Tibial nerve (tissue), 4 donors: ENCODE measurements around the gene ZP4. TPM values are rescaled to one million over a fixed set of nuclear protein-coding genes. Genes with fewer than 3 reads are reported as not detected.

ENCODE experiments used
- DNase-seq, 2 donors: peaks; one replicate each; pipeline ENCODE4 v3.0.0-alpha.2; 2019; ENCODE audit warnings: low spot score in 2 of 2
- H3K27ac ChIP-seq, 4 donors: fragments of 200-600 bp; sonication (generic) in 3 of 4; one replicate each; pipeline ENCODE4 v1.5.1; 2017 to 2019; ENCODE audit warnings: mild to moderate bottlenecking in 1 of 4
- H3K27me3 ChIP-seq, 2 donors: fragments of 200-600 bp; sonication (generic) in 1 of 2; one replicate each; pipeline versions ENCODE4 v1.5.1 to v1.6.0; 2017 to 2019
- H3K36me3 ChIP-seq, 3 donors: fragments of 200-600 bp; sonication (generic); one replicate each; pipeline ENCODE4 v1.5.1; 2018 to 2019
- H3K4me1 ChIP-seq, 4 donors: fragments of 200-600 bp; sonication (generic) in 3 of 4; one replicate each; pipeline ENCODE4 v1.5.1; 2017 to 2019
- H3K4me3 ChIP-seq, 4 donors: fragments of 200-600 bp; sonication (generic) in 3 of 4; one replicate each; pipeline ENCODE4 v1.5.1; 2017 to 2019; ENCODE audit warnings: mild to moderate bottlenecking in 1 of 4, moderate library complexity in 1 of 4
- H3K9me3 ChIP-seq, 4 donors: fragments of 200-600 bp; sonication (generic) in 3 of 4; one replicate each; pipeline ENCODE4 v1.5.1; 2017 to 2019
- CTCF ChIP-seq, 5 experiments: fragments of 200-600 bp in 3 of 5; fragments of 450-650 bp in 2 of 5; sonication (generic) in 3 of 5; IDR thresholded peaks; one replicate each; pipeline ENCODE4 v1.5.1; 2016 to 2019; ENCODE audit warnings: antibody characterized with exemption in 5 of 5, mild to moderate bottlenecking in 3 of 5, moderate library complexity in 2 of 5
- EP300 ChIP-seq, 2 donors: sonication (generic); formaldehyde crosslinking; IDR thresholded peaks; one replicate each; pipeline ENCODE4 v1.6.1; 2017; ENCODE audit warnings: antibody characterized with exemption in 2 of 2, mild to moderate bottlenecking in 1 of 2
- POLR2A ChIP-seq, 2 donors: fragments of 450-650 bp; IDR thresholded peaks; one replicate each; pipeline ENCODE4 v1.6.1; 2017; ENCODE audit warnings: antibody characterized with exemption in 2 of 2, mild to moderate bottlenecking in 2 of 2, moderate library complexity in 2 of 2
- WGBS, 2 donors: methylation state at CpG; one replicate each; pipeline ENCODE4 v1.1.5; 2018; 5-methylcytosine and 5-hydroxymethylcytosine counted together
- total RNA-seq, 4 donors: library from RNA; depleted of rRNA; stranded (reverse); fragments of >200 nt; gene quantifications; one replicate each; pipeline ENCODE4 v1.1.0, GENCODE V29; 2016

ZP4 gene
- total RNA-seq, 4 donors from 2014 or later, result not detected

- no peak for DNase-seq
- TF ChIP-seq EP300 (IDR thresholded peaks at IDR 0.05), result no peak
- TF ChIP-seq CTCF (IDR thresholded peaks at IDR 0.05), result no peak
- no peak for TF ChIP-seq POLR2A (IDR thresholded peaks at IDR 0.05)
- Histone ChIP-seq H3K4me1 (no peaks in the 10 kb centered on the region), H3K36me3 (no peaks in the 10 kb centered on the region), H3K27ac (no peak overlapping the region), H3K4me3 (no peak overlapping the region), H3K27me3 (no peaks in the 10 kb centered on the region), H3K9me3 (no peaks in the 10 kb centered on the region)
Measured at GRCh38 chr1:237879195-237879594, 11.5 kb downstream of the ZP4 start.

- H3K27ac ChIP-seq, result no peak overlapping the region
- H3K9me3 ChIP-seq, result no peaks in the 10 kb centered on the region
- no peak overlapping the region for H3K4me3 ChIP-seq
- 87 to 96% methylated on average over 1 of the region's 1 CpG for WGBS, 2 donors
- DNase-seq, result no peak
- H3K4me1 ChIP-seq, result no peaks in the 10 kb centered on the region
- H3K36me3 ChIP-seq, result no peaks in the 10 kb centered on the region
- TF ChIP-seq POLR2A (IDR thresholded peaks at IDR 0.05), result no peak
- no peak for TF ChIP-seq CTCF (IDR thresholded peaks at IDR 0.05)
- no peak for TF ChIP-seq EP300 (IDR thresholded peaks at IDR 0.05)
- H3K27me3 ChIP-seq, result no peaks in the 10 kb centered on the region
Measured at GRCh38 chr1:237878406-237878805, 12.3 kb downstream of the ZP4 start.

DNA sequence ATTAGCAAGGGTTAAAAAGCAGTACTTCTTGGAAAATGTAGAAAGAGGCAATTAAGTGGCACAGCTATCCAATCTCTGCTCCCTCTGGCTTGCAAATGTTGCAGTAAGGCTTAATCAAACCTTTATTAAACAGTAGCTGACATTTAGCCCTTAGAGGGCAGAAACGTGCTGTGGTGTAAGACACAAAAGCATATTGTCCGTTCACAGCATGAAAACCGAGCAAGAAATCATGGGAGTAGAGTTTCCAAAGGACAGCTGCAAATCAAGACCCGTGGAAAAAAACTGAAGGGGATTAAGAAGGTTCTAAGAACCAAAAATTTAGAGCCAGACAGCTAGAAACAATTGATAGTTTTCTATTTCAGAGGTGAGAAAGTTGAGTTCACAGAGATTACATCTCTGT, 13.1 kb downstream of the ZP4 start:
- Histone ChIP-seq H3K4me1 (no peaks in the 10 kb centered on the region), H3K27me3 (no peaks in the 10 kb centered on the region), H3K9me3 (no peaks in the 10 kb centered on the region), H3K4me3 (no peak overlapping the region), H3K27ac (no peak overlapping the region), H3K36me3 (no peaks in the 10 kb centered on the region)
- 28 to 32% methylated on average over 4 of the region's 4 CpGs for WGBS, 2 donors
- DNase-seq, result no peak
- TF ChIP-seq EP300 (IDR thresholded peaks at IDR 0.05) (no peak), POLR2A (IDR thresholded peaks at IDR 0.05) (no peak), CTCF (IDR thresholded peaks at IDR 0.05) (no peak)

DNA sequence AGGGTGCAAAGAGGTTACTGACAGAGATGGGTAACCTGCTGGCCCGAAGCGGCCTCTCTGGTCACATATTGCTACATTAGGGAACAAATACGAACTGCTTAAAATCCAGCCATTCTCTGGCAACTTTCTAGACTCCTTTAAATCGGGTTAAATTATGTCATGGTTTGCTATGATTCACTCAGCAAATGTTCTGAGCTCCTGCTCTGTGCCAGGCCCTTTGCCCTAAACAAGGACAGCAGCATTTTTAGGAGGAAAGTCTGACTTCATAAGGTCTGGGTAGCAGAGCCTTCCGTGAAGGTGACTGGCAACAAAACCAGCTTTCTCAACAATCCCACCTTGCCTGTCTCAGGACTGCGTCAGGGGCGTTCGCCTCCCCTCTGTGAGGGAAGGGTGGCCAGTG, 15.4 kb downstream of the ZP4 start:
- TF ChIP-seq POLR2A (IDR thresholded peaks at IDR 0.05) (no peak), CTCF (IDR thresholded peaks at IDR 0.05) (no peak), EP300 (IDR thresholded peaks at IDR 0.05) (no peak)
- 80 to 82% methylated on average over 8 of the region's 8 CpGs for WGBS, 2 donors
- H3K27me3 ChIP-seq, result no peaks in the 10 kb centered on the region
- no peaks in the 10 kb centered on the region for H3K36me3 ChIP-seq
- no peak overlapping the region for H3K4me3 ChIP-seq
- no peak overlapping the region for H3K27ac ChIP-seq
- H3K9me3 ChIP-seq, result no peaks in the 10 kb centered on the region
- H3K4me1 ChIP-seq, result no peaks in the 10 kb centered on the region
- DNase-seq, result no peak

DNA sequence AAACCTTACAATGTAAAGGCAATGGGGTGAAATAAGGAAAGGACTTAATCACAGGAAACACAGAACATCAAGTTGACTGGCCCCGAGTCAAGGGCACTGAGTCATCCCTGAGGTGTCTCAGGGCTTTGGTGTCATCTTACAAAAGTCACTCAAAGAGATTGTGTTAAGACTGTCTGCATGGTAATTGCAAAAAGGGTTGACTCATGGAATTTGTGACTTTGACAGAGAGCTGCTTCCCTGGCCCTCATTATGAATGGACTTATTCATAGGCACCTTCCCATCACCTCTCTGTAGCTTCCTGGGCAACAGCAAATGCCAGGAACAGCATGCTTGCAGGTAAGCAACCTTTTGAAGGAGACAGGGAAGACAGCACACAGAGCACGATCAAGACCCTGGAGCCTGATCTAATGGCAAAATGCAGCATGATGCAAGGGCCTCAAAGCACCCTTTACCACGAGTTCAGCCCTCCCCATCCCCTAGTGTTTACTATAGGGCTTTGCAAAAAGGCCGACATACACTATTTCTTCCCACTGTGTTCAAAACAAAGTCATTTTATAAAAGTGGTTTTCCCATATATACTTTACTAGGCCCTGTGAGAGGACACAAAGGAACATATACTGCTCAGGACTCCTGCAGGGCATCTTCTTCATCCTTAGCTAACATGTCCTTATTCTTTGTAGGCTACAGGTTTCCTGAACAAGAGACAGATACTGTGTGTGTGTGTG, 17.1 kb downstream of the ZP4 start:
- 54 to 57% methylated on average over 4 of the region's 4 CpGs for WGBS, 2 donors

More for the DNA sequence above, 17.1 kb downstream of the ZP4 start:
- DNase-seq, result no peak
- Histone ChIP-seq H3K36me3 (no peaks in the 10 kb centered on the region), H3K27ac (no peak overlapping the region), H3K9me3 (no peaks in the 10 kb centered on the region), H3K27me3 (no peaks in the 10 kb centered on the region), H3K4me3 (no peak overlapping the region), H3K4me1 (no peaks in the 10 kb centered on the region)
- TF ChIP-seq EP300 (IDR thresholded peaks at IDR 0.05) (no peak), POLR2A (IDR thresholded peaks at IDR 0.05) (no peak), CTCF (IDR thresholded peaks at IDR 0.05) (no peak)
